GM18505 (cell line): ENCODE data around the gene NRCAM.
A peak's percentile ranks its signal among the peaks of the same experiment; 100 is the strongest.
"Not testable (repeated sequence)": the region's sequence is repeated elsewhere in the genome, so short reads cannot be mapped to it uniquely, and the experiment has no call there.

Experiments used
- ATAC-seq: cut with Tn5 transposase; IDR thresholded peaks from one replicate; pipeline ENCODE4 v1.9.1; 2021; ENCODE audit not compliant: unreplicated experiment
- POLR2A ChIP-seq: IDR thresholded peaks from 4 replicates; pipeline ENCODE4 v1.6.1; 2011; ENCODE audit warnings: borderline replicate concordance; ENCODE audit not compliant: insufficient read depth, insufficient read length; ENCODE audit errors: extremely low read depth

The NRCAM gene

DNA sequence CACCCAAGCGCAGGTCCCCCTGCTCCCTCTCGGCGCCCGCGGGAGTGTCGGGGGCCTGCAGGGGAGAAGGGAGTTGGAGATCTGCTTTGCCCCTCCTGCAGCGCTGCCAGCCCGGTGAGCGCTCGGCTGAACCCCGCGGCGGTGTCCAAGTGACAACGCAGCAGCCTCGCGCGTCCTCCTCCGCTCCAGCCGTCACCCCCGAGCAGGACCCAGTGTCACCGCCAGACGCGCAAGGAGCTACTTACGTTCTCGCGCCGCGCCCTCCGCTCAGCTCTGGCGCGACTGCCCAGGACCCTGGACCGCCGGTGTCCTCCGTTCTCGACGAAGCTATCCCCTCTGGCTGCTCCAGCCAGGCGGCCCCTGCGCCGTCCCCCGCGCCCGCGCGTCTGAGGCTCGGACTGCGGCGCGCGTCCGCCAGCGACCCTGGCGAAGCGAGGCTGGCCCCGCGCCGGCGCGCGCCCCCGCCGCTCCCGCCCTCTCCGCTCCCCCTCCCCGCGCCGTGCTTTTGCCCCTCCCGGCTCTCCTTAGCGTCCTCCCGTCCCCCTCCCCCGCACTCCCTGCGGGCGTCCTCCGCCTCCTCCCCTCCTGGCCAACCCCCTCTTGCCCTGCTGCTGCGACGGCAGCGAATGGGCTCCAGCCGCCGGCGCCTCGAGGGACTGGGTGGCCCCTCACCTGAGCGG is at the start of gene NRCAM:
TSS of gene NRCAM (minus strand) at position 439 of the 680 bp plus-strand sequence. CDS start 216,372 bp downstream, outside the sequence.
- ATAC-seq = peak; percentile 43
- no peak for TF ChIP-seq POLR2A

DNA sequence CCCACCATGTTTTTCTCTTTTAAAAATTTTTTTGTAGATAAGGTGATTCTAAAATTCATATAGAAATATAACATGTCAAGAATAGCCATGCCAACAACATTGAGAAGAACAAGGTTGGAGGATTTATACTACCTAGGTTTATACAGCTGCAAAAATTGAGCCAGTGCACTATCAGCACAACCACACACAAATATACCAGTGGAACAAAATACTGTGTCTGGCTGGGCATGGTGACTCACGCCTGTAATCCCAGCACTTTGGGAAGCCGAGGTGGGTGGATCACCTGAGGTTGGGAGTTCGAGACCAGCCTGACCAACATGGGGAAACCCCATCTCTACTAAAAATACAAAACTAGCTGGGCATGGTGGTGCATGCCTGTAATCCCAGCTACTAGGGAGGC is 48.3 kb upstream of the NRCAM start:
- ATAC-seq = not testable (repeated sequence)

DNA sequence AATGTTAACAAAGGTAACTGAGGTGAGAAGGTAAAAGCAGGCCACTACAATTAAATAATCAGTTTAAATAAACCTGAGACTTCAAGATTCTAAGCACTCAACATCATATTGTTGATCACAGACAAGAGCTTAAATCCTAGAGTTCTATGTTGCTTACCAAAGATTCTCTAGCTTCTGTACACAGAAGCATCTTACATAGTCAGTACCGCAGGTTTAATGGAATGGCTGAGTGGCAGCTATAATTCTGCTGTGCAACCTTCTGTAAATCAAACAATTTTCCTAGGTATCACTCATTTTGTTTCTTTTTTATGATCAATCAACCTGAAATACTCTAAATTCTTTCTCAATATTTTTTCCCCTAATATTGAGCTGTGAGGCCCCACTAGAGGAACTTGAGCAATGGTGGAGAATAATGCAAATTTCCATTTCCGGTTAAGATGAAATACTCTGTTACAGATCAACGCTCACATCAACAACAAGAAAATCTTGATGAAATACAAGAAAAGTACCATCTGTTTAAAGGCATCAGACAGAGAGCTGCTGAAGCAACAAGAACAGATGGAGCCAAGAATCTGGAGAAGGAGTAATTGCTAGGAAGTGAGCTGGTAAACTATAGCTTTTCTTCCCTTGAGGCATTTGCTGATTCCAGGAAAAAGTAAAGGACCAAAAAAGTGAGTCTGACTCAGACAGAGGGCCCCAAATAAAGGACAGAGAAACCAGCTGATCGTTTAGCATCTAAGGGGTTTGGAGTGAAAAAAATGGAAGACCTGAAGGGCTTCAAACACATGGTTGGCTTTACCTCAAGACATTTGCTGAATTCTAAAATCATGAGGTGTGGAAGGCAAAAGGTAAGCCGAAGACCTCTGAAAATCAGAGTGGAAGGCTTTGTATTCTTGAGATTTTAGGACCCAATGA is 47.1 kb upstream of the NRCAM start:
- peak; percentile 96 for ATAC-seq
- no peak for TF ChIP-seq POLR2A

DNA sequence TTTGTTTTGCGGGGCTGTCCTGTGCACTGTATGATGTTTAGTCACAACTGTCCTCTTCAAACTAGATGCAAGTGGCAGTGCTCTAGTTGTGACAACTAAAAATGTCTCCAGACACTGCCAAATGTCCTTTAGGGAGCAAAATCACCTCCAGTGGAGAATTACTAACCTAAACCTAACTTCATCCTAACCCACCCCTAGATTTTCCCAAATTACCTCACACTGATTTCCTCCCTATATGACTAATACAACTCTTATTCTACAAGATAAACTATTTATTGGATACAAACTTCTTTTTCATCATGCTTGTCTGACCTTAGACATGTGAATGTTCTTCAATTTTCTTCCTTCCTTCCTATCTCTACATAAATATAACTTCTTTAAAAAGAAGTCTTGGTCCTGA is 43.3 kb upstream of the NRCAM start:
- ATAC-seq = no peak
- TF ChIP-seq POLR2A = no peak

DNA sequence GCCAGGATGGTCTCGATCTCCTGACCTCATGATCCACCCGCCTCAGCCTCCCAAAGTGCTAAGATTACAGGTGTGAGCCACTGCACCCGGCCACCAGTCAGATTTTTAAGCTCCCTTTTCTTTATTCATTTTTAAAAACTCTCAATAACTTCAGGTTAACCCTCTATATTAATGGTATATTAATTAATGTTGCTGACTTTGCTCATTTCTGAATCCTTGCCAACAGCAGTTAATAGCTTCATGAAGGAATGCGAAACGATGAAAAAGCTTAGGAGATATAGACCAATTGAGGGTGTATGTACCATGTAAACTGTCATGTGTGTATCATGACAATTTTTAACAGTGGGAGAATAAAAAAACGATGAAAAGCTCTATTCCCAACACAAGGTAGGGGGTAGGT is 42.2 kb upstream of the NRCAM start:
- no peak for TF ChIP-seq POLR2A
- no peak for ATAC-seq

DNA sequence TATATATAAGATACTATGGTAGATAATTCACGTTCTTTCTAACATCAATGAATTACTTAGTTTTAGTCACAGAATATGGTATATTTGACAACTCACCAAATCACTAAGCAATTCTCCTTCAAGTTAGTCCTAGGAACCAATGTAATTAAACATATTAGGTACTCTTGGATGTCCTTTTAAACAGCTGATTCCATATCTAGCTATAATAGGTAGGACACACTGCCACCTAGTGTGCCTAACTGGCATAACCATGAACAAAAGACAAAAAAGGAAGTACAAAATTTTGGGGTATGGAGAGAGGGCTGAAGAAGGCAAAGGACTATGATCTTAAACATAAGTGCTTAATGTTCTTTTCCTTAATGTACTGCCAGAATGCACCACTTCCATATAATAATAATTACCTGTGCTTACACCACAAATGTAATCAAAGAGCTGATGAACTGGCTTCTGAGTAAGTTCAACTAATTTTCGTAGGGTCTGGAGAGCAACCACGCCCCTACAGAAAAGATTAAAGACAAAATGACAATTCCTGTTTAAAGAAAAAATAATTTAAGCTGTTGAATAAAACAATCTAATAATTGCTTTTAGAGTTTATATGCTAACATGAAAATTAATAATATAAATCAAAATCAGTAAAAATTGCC is 41.0 kb upstream of the NRCAM start:
- ATAC-seq = no peak
- no peak for TF ChIP-seq POLR2A

DNA sequence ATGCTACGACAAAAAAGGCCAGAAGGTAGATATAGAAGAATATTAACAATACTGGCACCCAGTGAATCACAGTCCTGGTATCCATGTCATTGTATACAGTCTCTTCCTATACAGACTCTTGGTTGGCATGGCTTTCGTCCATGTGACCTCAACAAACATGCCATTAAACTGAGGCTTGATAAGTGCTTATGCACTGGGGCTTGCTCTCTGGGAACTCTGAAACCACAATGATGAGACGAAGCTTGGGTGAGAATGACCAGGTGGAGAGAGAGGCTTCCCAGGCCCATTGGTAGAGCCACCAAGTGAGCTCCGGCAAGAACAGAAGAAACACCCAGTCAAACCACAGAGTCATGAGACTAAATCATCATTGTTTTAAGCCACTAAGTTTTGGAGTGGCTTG is 36.5 kb upstream of the NRCAM start:
- TF ChIP-seq POLR2A = no peak

DNA sequence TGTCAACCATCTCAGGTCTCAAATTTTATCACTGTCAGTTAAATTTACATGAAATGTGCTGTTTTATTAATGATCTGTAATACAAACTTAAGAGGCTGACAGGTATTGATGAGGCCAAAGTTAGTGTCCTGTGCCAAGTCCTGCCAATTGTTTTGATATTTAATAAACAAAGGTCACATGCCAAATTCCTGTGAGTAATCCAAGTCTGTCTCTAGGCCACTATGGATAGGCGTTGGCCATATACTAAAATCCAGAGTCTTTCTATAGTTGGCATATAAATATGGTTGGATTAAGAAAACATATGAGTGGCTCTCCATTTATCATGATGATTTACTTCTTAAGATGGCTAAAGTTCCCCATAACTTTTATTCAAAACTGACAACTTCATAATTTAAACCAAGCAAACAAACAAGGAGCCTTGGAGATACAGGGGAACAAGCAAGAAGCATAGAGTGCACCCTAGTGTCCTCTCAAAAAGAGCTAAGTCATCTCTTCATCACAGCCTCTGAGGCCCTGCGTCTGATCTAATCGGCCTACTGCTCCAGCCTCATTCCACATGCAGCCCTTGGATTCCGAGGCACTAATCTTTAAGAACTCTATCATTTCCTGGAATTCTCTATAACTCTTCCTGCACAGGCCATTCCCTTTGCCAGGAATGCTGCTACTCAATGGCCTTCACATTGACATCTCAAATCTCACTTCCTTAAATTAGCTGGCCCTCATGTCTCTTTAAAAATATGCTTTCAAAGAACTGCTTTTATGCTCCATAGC is 32.7 kb upstream of the NRCAM start:
- no peak for ATAC-seq
- TF ChIP-seq POLR2A = no peak

More for the DNA sequence above, 36.5 kb upstream of the NRCAM start:
- no peak for ATAC-seq

DNA sequence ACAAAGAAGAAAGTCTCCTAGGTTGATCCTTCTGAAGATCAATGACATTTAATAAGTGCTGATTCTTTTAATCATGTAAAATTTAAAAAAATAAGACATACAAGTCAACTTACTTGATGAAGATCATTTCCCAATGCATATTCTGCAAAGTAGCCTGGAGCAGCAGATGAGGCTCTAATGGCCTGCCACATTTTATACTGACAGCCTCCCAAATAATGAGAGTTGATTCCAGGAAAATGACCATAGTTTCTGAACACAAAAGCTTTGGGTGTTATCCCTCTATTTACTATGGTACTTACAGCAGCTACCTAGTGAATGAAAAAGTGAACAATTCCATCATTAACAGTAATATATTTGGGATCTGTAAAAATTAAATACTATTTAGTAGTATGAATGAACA is 31.4 kb upstream of the NRCAM start:
- no peak for ATAC-seq
- no peak for TF ChIP-seq POLR2A

DNA sequence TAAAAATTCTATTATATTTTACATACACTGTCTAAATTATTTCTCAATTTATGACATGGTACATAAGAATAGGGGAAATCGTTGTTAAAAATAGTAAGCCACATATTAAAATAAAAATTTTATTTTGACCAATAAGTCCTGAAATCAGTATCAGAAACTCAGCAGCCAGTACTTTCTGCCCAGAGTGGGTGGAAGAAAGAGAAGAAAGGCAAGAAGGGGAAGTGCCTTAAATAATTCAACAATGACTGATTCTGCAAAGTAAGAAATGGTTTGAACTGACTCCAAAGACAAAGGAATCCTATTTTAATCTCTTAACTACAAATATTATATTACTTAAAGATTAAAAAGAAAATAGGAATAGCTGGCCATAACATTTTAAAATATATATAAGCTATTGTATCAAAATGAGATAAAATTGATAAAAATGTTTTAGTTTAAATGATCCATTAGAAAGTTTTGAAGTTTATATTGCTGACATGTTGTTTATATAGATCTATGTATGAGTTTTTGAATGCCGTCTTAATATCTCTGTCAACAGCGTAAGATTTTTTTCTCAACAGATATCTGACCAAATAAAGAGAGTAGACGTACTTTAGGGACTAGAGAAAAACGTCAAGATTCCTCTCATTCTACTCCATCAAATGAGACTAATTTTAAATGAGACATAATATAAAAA is 30.2 kb upstream of the NRCAM start:
- no peak for TF ChIP-seq POLR2A
- ATAC-seq = no peak

DNA sequence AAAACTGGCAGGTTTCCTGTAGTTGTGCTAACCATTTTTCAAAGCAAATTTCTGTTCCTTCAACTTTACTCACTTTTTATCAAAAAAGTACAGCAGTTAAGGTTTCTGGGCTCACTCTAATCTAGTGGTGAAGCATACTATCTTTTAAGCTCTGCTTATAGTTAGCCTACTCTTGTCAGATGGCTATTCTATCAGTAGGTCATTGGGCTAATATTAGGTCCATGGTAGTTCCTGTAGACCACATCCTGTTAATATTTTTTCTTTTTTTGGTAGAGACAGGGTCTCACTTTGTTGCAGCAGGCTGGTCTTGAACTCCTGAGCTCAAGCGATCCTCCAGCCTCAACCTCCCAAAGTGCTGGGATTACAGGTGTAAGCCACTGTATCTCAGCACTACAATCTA is 27.9 kb upstream of the NRCAM start:
- TF ChIP-seq POLR2A = no peak
- ATAC-seq = no peak

DNA sequence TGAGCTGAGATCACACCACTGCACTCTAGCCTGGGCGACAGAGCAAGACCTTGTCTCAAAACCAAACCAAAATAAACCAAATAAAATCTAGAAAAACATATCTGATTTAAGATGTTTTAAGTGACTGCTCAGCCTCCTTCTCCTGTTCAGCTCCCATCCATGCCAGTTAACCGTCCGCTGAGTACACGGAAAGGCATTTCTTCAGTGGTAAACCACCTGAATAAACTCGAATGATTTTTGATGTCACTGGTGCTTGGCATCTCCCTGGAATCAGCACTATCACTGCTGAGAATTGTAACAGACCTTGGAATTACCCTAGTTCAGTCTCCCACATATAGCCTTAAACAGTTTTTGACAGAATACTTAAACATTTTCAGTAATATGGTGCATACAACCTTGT is 24.1 kb upstream of the NRCAM start:
- TF ChIP-seq POLR2A = no peak
- ATAC-seq = no peak
